Measurements from ENCODE around the gene OSMR. TPM values are rescaled to one million over a fixed set of nuclear protein-coding genes. Genes with fewer than 3 reads are reported as not detected.

OSMR gene
- total RNA-seq, 1 experiment from 2014 or later, result 1.6 TPM

DNA sequence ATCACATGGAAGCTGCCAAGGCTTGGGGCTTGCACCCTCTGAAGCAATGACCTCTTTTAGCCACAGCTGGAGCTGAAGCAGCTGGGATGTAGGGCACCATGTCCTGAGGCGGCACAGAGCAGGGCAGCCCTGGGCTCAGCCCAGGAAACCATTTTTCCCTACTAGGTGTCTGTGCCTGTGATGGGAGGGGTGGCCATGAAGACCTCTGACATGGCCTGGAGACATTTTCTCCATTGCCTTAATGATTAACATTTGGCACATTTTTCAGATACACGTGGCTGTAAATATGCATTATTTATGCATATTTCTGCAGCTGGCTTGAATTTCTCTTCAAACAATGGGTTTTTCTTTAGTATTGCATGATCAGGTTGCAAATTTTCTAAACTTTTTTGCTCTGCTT, 81.7 kb downstream of the OSMR start:
- Histone ChIP-seq H3K79me2 (ENCODE audit: insufficient read depth, low read length) (no peaks in the 10 kb centered on the region), H4K5ac (ENCODE audit: insufficient read length, low read depth, low read length) (no peak overlapping the region), H2BK5ac (ENCODE audit: insufficient read length, low read length) (no peak overlapping the region), H3K18ac (ENCODE audit: insufficient read length, low read depth, low read length) (no peak overlapping the region), H3K9me3 (ENCODE audit: control insufficient read depth, low read depth, low read length) (no peaks in the 10 kb centered on the region), H3K79me1 (ENCODE audit: insufficient read depth, low read depth, low read length, poor library complexity, severe bottlenecking) (no peaks in the 10 kb centered on the region), H2BK120ac (ENCODE audit: low read depth, low read length, poor library complexity, severe bottlenecking) (no peak overlapping the region), H4K91ac (ENCODE audit: insufficient read length, low read depth, low read length) (no peak overlapping the region), H3K4me2 (ENCODE audit: insufficient read depth, insufficient read length, low read length) (no peak overlapping the region), H3K4me1 (ENCODE audit: insufficient read depth, low read length) (no peaks in the 10 kb centered on the region), H2BK20ac (ENCODE audit: low read depth, low read length, poor library complexity, severe bottlenecking) (no peak overlapping the region), H2AFZ (ENCODE audit: low read length) (no peak overlapping the region), H3K23me2 (ENCODE audit: insufficient read length, low read depth, low read length, poor library complexity, severe bottlenecking) (no peaks in the 10 kb centered on the region), H3K4ac (ENCODE audit: low read depth, low read length) (no peak overlapping the region), H3T11ph (ENCODE audit: low read length) (no peak overlapping the region), H3K27me3 (ENCODE audit: insufficient read depth, low read length) (no peaks in the 10 kb centered on the region), H3K27ac (ENCODE audit: insufficient read length, low read depth, low read length) (no peak overlapping the region), H4K8ac (replicated peaks; ENCODE audit: insufficient read length, low read depth, low read length) (no peak overlapping the region), H3K23ac (ENCODE audit: insufficient read length, low read depth, low read length) (no peak overlapping the region), H2BK12ac (ENCODE audit: insufficient read length, low read depth, low read length) (no peak overlapping the region), H3K56ac (ENCODE audit: insufficient read length, low read depth, low read length) (no peak overlapping the region), H2AK5ac (ENCODE audit: insufficient read length, low read length) (no peak overlapping the region), H2BK15ac (ENCODE audit: low read depth, low read length) (no peak overlapping the region), H3K14ac (ENCODE audit: insufficient read depth, low read length) (no peak overlapping the region), H4K20me1 (ENCODE audit: control insufficient read depth, insufficient read depth, insufficient read length) (no peaks in the 10 kb centered on the region), H3K9ac (ENCODE audit: extremely low read depth, insufficient read length, low read length) (no peak overlapping the region)
- peaks cover 5% of the 10 kb centered on the region in 2 experiments; a peak in 3 of 5 replicates for H3K9me3 Mint-ChIP-seq
- DNase-seq, result no peak
- H3K4me3 Mint-ChIP-seq, result no peak overlapping the region
- peaks cover 16 to 23% of the 10 kb centered on the region in 2 experiments for H3K4me1 Mint-ChIP-seq
- H3K36me3 Mint-ChIP-seq (ENCODE audit: insufficient read depth in 1 of 3, low read depth in 3 of 3), result peaks cover 2 to 9% (median 3%) of the 10 kb centered on the region in 3 experiments; a peak in 5 of 7 replicates
- no CpG with 5 or more reads among the region's 2 CpGs for WGBS (ENCODE audit: extremely low coverage, insufficient read length, low lambda C conversion rate)
- TF ChIP-seq, protein P1, sequence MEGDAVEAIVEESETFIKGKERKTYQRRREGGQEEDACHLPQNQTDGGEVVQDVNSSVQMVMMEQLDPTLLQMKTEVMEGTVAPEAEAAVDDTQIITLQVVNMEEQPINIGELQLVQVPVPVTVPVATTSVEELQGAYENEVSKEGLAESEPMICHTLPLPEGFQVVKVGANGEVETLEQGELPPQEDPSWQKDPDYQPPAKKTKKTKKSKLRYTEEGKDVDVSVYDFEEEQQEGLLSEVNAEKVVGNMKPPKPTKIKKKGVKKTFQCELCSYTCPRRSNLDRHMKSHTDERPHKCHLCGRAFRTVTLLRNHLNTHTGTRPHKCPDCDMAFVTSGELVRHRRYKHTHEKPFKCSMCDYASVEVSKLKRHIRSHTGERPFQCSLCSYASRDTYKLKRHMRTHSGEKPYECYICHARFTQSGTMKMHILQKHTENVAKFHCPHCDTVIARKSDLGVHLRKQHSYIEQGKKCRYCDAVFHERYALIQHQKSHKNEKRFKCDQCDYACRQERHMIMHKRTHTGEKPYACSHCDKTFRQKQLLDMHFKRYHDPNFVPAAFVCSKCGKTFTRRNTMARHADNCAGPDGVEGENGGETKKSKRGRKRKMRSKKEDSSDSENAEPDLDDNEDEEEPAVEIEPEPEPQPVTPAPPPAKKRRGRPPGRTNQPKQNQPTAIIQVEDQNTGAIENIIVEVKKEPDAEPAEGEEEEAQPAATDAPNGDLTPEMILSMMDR (conservative IDR thresholded peaks at IDR 0.05), result no peak
- no peak overlapping the region for H3K27ac Mint-ChIP-seq
- H3K27me3 Mint-ChIP-seq (ENCODE audit: low read depth), result no peaks in the 10 kb centered on the region

Data from H9 (cell line).